Measurements from ENCODE around the gene AEBP2.

DNA sequence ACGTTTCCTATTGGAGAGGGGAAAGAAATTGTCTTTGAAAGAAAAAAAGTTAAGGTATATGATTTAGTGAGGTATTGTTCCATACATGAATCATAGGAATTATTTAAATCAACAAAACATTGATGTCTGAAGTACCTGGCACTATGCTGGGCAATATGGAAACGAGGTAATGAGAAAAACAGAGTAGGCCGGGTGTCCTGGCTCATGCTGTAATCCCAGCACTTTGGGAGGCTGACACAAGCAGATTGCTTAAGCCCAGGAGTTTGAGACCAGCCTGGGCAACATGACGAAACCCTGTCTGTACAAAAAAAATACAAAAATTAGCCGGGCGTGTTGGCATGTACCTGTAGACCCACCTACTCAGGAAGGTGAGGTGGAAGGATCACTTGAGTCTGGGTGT is 45.9 kb downstream of the AEBP2 start:
- TF ChIP-seq, protein P1, sequence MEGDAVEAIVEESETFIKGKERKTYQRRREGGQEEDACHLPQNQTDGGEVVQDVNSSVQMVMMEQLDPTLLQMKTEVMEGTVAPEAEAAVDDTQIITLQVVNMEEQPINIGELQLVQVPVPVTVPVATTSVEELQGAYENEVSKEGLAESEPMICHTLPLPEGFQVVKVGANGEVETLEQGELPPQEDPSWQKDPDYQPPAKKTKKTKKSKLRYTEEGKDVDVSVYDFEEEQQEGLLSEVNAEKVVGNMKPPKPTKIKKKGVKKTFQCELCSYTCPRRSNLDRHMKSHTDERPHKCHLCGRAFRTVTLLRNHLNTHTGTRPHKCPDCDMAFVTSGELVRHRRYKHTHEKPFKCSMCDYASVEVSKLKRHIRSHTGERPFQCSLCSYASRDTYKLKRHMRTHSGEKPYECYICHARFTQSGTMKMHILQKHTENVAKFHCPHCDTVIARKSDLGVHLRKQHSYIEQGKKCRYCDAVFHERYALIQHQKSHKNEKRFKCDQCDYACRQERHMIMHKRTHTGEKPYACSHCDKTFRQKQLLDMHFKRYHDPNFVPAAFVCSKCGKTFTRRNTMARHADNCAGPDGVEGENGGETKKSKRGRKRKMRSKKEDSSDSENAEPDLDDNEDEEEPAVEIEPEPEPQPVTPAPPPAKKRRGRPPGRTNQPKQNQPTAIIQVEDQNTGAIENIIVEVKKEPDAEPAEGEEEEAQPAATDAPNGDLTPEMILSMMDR (IDR thresholded peaks at IDR 0.05) = no peak
- no peak for TF ChIP-seq POLR2A (IDR thresholded peaks at IDR 0.05)

All from body of pancreas (tissue), 4 donors.